ENCODE measurements around the gene MCM10. TPM values are rescaled to one million over a fixed set of nuclear protein-coding genes. Genes with fewer than 3 reads are reported as not detected.

MCM10 gene
- total and polyA plus RNA-seq, 2 experiments from 2014 or later = 3.1 to 3.6 TPM

- no peak overlapping the region for H3K4me3 ChIP-seq
- H3K9me2 ChIP-seq (replicated peaks; ENCODE audit: insufficient read depth) = no peaks in the 10 kb centered on the region
- H3K27me3 ChIP-seq = no peaks in the 10 kb centered on the region
- peaks cover 3% of the 10 kb centered on the region for H3K4me1 ChIP-seq (ENCODE audit: insufficient read depth)
- no peaks in the 10 kb centered on the region for H3K79me2 ChIP-seq
- H3K4me2 ChIP-seq = no peak overlapping the region
- no peak overlapping the region for H2AFZ ChIP-seq
- H3K36me3 ChIP-seq (replicated peaks; ENCODE audit: insufficient read depth, low read depth) = no peaks in the 10 kb centered on the region
- TF ChIP-seq CTCF (IDR thresholded peaks at IDR 0.05; ENCODE audit: poor library complexity) (no peak), EZH2 (IDR thresholded peaks at IDR 0.05; ENCODE audit: borderline replicate concordance) (no peak)
- no peak overlapping the region for H3K27ac ChIP-seq
- H4K20me1 ChIP-seq (ENCODE audit: insufficient read depth, poor library complexity, severe bottlenecking) = no peaks in the 10 kb centered on the region
- no peaks in the 10 kb centered on the region for H3K9me3 ChIP-seq (ENCODE audit: low read depth)
- 89% methylated on average over 14 of the region's 14 CpGs for WGBS (ENCODE audit: low lambda C conversion rate, missing lambda C conversion rate)
- DNase-seq (ENCODE audit: low spot score) = no peak
Measured at GRCh38 chr10:13117841-13118783, 43.2 kb upstream of the MCM10 start.

- no peak overlapping the region for H3K4me3 ChIP-seq
- H3K79me2 ChIP-seq = no peaks in the 10 kb centered on the region
- H3K4me2 ChIP-seq = no peak overlapping the region
- TF ChIP-seq EZH2 (IDR thresholded peaks at IDR 0.05; ENCODE audit: borderline replicate concordance) = no peak
- TF ChIP-seq EZH2phosphoT487 (IDR thresholded peaks at IDR 0.05; ENCODE audit: low read depth, severe bottlenecking, unreplicated experiment) = no peak
- TF ChIP-seq CTCF (IDR thresholded peaks at IDR 0.05; ENCODE audit: poor library complexity) = no peak
- no peaks in the 10 kb centered on the region for H4K20me1 ChIP-seq (ENCODE audit: insufficient read depth, poor library complexity, severe bottlenecking)
- no peak for DNase-seq (ENCODE audit: low spot score)
- H3K27me3 ChIP-seq = no peaks in the 10 kb centered on the region
- H3K27ac ChIP-seq = no peak overlapping the region
- H3K36me3 ChIP-seq (replicated peaks; ENCODE audit: insufficient read depth, low read depth) = no peaks in the 10 kb centered on the region
- 91% methylated on average over 3 of the region's 3 CpGs for WGBS (ENCODE audit: low lambda C conversion rate, missing lambda C conversion rate)
- H3K9me2 ChIP-seq (replicated peaks; ENCODE audit: insufficient read depth) = no peaks in the 10 kb centered on the region
- H3K9me3 ChIP-seq (ENCODE audit: low read depth) = no peaks in the 10 kb centered on the region
- H2AFZ ChIP-seq = no peak overlapping the region
- H3K4me1 ChIP-seq (ENCODE audit: insufficient read depth) = peaks cover 3% of the 10 kb centered on the region
Measured at GRCh38 chr10:13118784-13119410, 42.5 kb upstream of the MCM10 start.

- H3K9me2 ChIP-seq (replicated peaks; ENCODE audit: insufficient read depth) = no peaks in the 10 kb centered on the region
- TF ChIP-seq EZH2 (IDR thresholded peaks at IDR 0.05; ENCODE audit: borderline replicate concordance) (no peak), EZH2phosphoT487 (IDR thresholded peaks at IDR 0.05; ENCODE audit: low read depth, severe bottlenecking, unreplicated experiment) (no peak)
- no peaks in the 10 kb centered on the region for H3K9me3 ChIP-seq (ENCODE audit: low read depth)
- DNase-seq (ENCODE audit: low spot score) = no peak
- no peak overlapping the region for H3K4me2 ChIP-seq
- no peak overlapping the region for H2AFZ ChIP-seq
- no peaks in the 10 kb centered on the region for H3K4me1 ChIP-seq (ENCODE audit: insufficient read depth)
- no peak overlapping the region for H3K27ac ChIP-seq
- H3K4me3 ChIP-seq = no peak overlapping the region
- H4K20me1 ChIP-seq (ENCODE audit: insufficient read depth, poor library complexity, severe bottlenecking) = no peaks in the 10 kb centered on the region
- H3K27me3 ChIP-seq = no peaks in the 10 kb centered on the region
- WGBS (ENCODE audit: low lambda C conversion rate, missing lambda C conversion rate) = 74% methylated on average over 10 of the region's 10 CpGs
- peaks cover 2% of the 10 kb centered on the region for H3K36me3 ChIP-seq (replicated peaks; ENCODE audit: insufficient read depth, low read depth)
- no peaks in the 10 kb centered on the region for H3K79me2 ChIP-seq
Measured at GRCh38 chr10:13120786-13121499, 40.4 kb upstream of the MCM10 start.
